Smooth muscle cell (in vitro differentiated cells): ENCODE results near the gene CD28. TPM values are rescaled to one million over a fixed set of nuclear protein-coding genes. Genes with fewer than 3 reads are reported as not detected.

Source experiments
- DNase-seq: peaks from one replicate; lab custom pipeline; 2025; ENCODE audit not compliant: unreplicated experiment; lab: John Stamatoyannopoulos, UW
- H2AFZ ChIP-seq: fragments of 200-600 bp; sonication (generic); 2 replicates; pipeline ENCODE4 v1.6.0; 2016; ENCODE audit warnings: antibody characterized with exemption, low read depth, mild to moderate bottlenecking
- H3F3A ChIP-seq: fragments of 200-600 bp; sonication (generic); 2 replicates; pipeline ENCODE4 v1.6.0; 2017; ENCODE audit warnings: antibody characterized with exemption, low read depth
- H3K27ac ChIP-seq: fragments of 200-600 bp; sonication (generic); 2 replicates; pipeline ENCODE4 v1.5.1; 2016; ENCODE audit warnings: low read depth, mild to moderate bottlenecking
- H3K27me3 ChIP-seq: fragments of 200-600 bp; sonication (generic); 2 replicates; pipeline ENCODE4 v1.6.1; 2016; ENCODE audit warnings: low read depth, mild to moderate bottlenecking
- H3K36me3 ChIP-seq: fragments of 200-600 bp; sonication (generic); 2 replicates; pipeline ENCODE4 v1.5.1; 2016; ENCODE audit warnings: low read depth
- H3K4me1 ChIP-seq: fragments of 200-600 bp; sonication (generic); 2 replicates; pipeline ENCODE4 v1.5.1; 2016; ENCODE audit warnings: low read depth
- H3K4me2 ChIP-seq: fragments of 200-600 bp; sonication (generic); 2 replicates; pipeline ENCODE4 v1.6.0; 2016; ENCODE audit warnings: mild to moderate bottlenecking
- H3K4me3 ChIP-seq: fragments of 200-600 bp; sonication (generic); 2 replicates; pipeline ENCODE4 v1.5.1; 2016; ENCODE audit warnings: mild to moderate bottlenecking
- H3K79me2 ChIP-seq: fragments of 200-600 bp; sonication (generic); 2 replicates; pipeline ENCODE4 v1.6.0; 2016; ENCODE audit warnings: low read depth, mild to moderate bottlenecking
- H3K9ac ChIP-seq: fragments of 200-600 bp; sonication (generic); 2 replicates; pipeline ENCODE4 v1.6.0; 2016; ENCODE audit warnings: low read depth
- H3K9me3 ChIP-seq: fragments of 200-600 bp; sonication (generic); replicated peaks from 2 replicates; pipeline ENCODE4 v1.5.1; 2016; ENCODE audit warnings: low read depth
- H4K20me1 ChIP-seq: fragments of 200-600 bp; sonication (generic); 2 replicates; pipeline ENCODE4 v1.6.0; 2016; ENCODE audit warnings: low read depth
- CTCF ChIP-seq: fragments of 200-600 bp; sonication (generic); IDR thresholded peaks from 2 replicates; pipeline ENCODE4 v1.5.1; 2017; ENCODE audit warnings: borderline replicate concordance, mild to moderate bottlenecking, antibody characterized with exemption; ENCODE audit not compliant: insufficient read depth, poor library complexity, severe bottlenecking
- WGBS: methylation state at CpG from one replicate; pipeline ENCODE4 v1.1.7; 2016; ENCODE audit warnings: low lambda C conversion rate; 5-methylcytosine and 5-hydroxymethylcytosine counted together
- polyA plus RNA-seq: library from polyadenylated mRNA; unstranded; fragments of >200 nt; fragmentation: Nextera tagmentation; extraction: Ambion mirVana; gene quantifications from 2 replicates; pipeline ENCODE4 v1.2.1, GENCODE V29; 2016
- total RNA-seq: library from RNA; depleted of rRNA; stranded (reverse); fragments of >200 nt; gene quantifications from 2 replicates; pipeline ENCODE4 v1.2.3, GENCODE V29; 2014

CD28 gene
- total and polyA plus RNA-seq, 2 experiments from 2014 or later = not detected

GRCh38 chr2:203719456-203720410 is 13.3 kb downstream of the CD28 start:
- Histone ChIP-seq H3K27me3 (no peaks in the 10 kb centered on the region), H3K36me3 (no peaks in the 10 kb centered on the region), H2AFZ (no peak overlapping the region), H3K9me3 (no peaks in the 10 kb centered on the region), H3K27ac (no peak overlapping the region), H3K79me2 (no peaks in the 10 kb centered on the region), H3K9ac (no peak overlapping the region), H3F3A (no peaks in the 10 kb centered on the region), H3K4me2 (no peak overlapping the region), H4K20me1 (no peaks in the 10 kb centered on the region), H3K4me1 (no peaks in the 10 kb centered on the region), H3K4me3 (no peak overlapping the region)
- no peak for TF ChIP-seq CTCF
- WGBS = 67% methylated on average over 4 of the region's 4 CpGs
- no peak for DNase-seq

- Histone ChIP-seq H3K27ac (no peak overlapping the region), H3K36me3 (no peaks in the 10 kb centered on the region), H4K20me1 (no peaks in the 10 kb centered on the region), H3F3A (no peaks in the 10 kb centered on the region), H3K9ac (no peak overlapping the region), H2AFZ (no peak overlapping the region), H3K27me3 (no peaks in the 10 kb centered on the region), H3K4me2 (no peak overlapping the region), H3K79me2 (no peaks in the 10 kb centered on the region), H3K4me3 (no peak overlapping the region), H3K9me3 (no peaks in the 10 kb centered on the region), H3K4me1 (no peaks in the 10 kb centered on the region)
- no peak for DNase-seq
- no peak for TF ChIP-seq CTCF
- 77% methylated on average over 6 of the region's 6 CpGs for WGBS
Observed at GRCh38 chr2:203720915-203721672, 14.7 kb downstream of the CD28 start.

- no peaks in the 10 kb centered on the region for H3K27me3 ChIP-seq
Observed at GRCh38 chr2:203721781-203722300, 15.4 kb downstream of the CD28 start.

More at GRCh38 chr2:203721781-203722300, 15.4 kb downstream of the CD28 start:
- H2AFZ ChIP-seq = no peak overlapping the region
- no peak overlapping the region for H3K9ac ChIP-seq
- no peaks in the 10 kb centered on the region for H3F3A ChIP-seq
- no peaks in the 10 kb centered on the region for H4K20me1 ChIP-seq
- H3K79me2 ChIP-seq = no peaks in the 10 kb centered on the region
- no peak overlapping the region for H3K27ac ChIP-seq
- H3K36me3 ChIP-seq = no peaks in the 10 kb centered on the region
- no peak for DNase-seq
- 87% methylated on average over 3 of the region's 3 CpGs for WGBS
- H3K4me1 ChIP-seq = no peaks in the 10 kb centered on the region
- H3K4me3 ChIP-seq = no peak overlapping the region
- no peaks in the 10 kb centered on the region for H3K9me3 ChIP-seq
- no peak overlapping the region for H3K4me2 ChIP-seq
- no peak for TF ChIP-seq CTCF
